ENCODE measurements around the gene VSTM4.

VSTM4 gene

DNA sequence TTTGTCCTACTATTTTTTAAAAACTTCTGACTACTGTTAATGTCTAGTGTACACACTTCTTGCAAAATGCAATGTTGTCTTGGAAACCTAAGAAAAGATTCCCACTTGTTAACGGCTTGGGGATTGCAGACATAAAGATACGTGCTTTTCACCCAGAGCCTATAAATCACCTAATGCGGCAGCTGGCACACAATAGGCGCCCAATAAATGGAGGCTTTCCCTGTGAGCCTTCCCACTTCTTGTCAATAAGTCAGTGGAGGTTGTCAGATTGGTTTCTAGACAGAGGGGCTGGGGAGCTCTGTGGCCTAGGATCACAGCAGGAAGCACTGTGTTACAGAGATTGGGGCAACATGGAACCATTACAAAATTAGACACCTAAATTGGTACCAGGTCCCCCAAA is 74.7 kb downstream of the VSTM4 start:
- no peak for DNase-seq (ENCODE audit: low read depth)

DNA sequence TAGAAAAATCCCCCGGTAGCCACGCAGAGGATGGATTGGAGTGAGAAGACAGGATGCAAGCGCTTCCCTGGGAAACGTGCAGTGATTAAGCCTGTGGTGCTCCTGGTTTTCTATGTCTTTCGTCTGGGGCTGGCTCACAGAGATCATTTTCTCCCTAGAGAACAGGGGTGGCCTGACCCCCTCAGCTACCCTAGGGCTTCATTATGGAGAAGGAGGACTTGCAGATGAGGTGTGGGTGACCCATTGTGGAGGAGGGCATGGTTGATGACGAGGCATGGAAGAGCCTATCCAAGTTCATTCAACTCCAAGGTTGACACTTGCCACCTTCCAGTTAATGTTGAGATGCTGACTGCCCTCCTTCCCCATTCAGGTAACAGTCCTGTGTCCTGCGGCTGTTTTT is 75.9 kb downstream of the VSTM4 start:
- no peak for DNase-seq (ENCODE audit: low read depth)

DNA sequence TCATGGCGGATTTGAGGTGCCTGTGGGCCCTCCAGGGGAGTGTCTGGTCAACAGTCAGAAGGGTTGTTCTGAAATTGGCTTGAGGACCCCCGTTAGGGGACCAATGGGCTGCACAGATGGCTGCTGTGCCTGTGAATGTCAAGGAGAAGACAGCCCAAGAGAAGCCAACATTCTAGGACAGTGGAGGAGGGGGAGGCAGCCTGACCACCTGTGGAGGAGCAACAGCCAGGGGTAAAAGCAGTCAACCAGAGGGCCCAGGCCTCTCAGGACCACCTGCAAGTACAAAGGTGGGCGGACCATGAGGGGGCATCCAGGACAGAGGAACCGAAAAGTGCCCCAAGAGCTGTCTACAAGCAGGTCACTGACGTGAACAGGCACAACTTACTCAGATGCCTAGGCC is 76.6 kb downstream of the VSTM4 start:
- no peak for DNase-seq (ENCODE audit: low read depth)

DNA sequence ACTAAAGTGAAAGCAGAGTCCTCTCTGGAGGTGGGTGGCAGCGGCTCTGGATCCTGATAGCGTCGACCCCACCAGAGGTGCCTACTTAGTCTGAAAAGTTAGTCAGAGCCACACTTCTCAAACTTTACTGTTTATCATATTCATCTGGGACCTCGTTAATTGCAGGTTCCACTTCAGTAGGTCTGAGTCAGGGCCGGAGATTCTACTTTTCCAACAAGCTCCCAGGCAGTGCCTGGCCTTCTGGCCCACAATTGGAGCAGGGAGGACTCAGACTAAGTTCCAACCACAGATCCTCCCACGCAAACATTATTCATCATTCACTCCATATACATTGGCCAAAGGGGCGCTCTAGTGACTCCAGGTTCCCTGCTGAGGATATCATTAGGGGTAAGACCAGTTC is 78.1 kb downstream of the VSTM4 start:
- no peak for DNase-seq (ENCODE audit: low read depth)

DNA sequence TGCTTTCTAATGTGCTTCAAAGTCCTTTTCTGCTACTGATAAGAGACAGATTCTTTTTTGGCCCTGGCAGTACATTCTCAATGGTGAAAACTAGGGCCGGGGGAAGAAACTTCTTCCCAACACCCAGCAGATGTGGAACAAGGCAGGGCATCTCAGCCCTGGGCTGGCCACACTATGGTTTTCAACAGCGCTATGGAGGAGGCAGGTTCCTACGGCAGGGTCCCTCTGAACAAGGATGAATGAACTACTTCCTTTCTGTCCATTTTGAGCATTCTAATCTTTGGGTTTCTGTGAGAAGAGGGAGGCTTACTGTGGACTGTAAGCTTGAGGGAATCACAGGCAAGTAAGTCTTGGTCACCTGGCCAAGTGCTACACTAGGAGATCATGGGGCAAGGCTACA is 78.7 kb downstream of the VSTM4 start:
- no peak for DNase-seq (ENCODE audit: low read depth)

DNA sequence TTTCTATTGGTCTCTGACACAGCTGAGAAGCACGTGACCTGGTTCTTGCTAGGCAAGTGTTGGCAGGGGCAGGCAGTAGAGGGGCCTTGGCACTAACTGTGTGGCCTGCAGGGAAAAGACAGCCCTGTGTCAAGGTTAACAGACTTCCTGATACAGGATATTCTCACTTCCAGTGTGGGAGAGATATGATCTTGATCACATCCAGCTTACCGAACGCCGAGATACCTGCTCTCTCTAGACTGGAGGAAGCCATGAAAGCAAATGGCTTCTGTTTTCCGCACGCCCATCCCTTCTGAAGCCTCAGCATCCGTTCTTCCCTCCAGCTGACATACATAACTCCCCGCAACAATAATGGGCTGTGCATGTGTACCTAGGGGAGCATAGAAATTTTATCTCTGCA is 79.4 kb downstream of the VSTM4 start:
- no peak for DNase-seq (ENCODE audit: low read depth)

DNA sequence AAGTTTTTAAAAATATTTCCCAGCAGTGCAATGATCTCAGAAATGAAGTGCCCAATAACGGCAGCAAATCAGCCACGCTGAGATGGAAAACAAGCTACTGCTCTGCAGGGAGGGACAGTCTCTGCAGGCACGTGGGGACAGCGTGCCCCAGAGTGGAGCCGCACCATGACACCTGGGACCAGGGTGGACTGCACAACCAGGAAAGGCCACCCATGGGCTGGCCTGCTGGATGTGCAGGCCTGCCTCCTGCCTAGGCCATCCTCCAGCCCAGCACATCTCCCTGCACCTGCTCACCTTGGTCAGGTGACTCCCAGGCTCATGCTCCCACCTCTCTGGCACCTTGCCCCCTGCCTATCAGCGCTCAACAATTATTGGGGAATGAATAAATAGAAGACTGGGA is 80.4 kb downstream of the VSTM4 start:
- DNase-seq (ENCODE audit: low read depth): no peak

DNA sequence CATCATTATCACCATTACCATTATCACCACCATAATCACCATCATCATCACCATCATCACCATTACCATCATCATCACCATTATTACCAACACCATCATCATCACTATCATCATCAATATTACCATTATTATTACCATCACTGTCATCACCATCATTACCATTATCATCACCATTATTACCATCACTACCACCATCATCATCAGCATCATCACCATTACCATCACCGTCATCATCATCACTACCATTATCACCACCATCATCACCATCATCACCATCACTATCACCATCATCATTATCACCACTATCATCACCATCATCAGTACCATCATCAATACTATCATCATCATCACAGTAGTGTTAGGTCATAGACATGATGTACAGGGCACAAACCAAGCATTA is 81.4 kb downstream of the VSTM4 start:
- no peak for DNase-seq (ENCODE audit: low read depth)

DNA sequence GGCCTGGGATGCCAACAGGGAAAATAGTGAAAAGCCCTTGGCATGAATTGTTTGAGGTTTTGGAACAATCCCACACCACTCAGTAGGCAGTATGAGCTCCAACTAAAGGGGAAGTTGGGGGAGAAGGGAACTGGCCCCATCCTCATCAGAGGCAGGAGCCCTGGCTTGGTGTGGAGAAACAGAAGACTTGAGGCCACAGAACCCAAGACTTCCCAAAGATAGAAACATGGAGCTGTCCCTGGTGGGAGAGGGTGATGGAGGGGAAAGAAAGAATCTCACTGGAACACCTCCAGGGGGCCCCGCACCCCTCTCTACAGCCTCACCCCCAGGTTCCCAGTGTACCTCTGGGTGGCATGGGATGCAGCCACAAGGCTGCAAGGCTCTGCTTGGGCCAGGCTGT is 85.7 kb downstream of the VSTM4 start:
- no peak for DNase-seq (ENCODE audit: low read depth)

DNA sequence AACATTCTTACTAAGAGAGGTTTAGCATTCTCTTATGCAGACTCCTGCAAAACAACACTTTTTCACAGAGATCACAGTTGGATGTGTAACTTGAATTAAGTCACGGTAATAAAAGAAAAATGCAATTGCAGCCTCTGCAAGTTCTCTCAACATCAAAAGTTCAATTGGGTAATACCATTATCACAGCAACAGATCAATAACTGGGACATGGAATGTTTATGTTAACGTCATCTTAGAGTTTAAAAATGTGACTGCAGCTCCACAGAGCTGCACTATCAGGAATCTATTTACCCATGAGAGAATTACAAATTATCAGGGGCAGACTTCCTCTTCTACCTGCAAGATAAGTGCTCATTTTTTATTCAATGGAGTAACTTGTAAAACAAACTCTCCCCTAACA is 86.7 kb downstream of the VSTM4 start:
- DNase-seq (ENCODE audit: low read depth): no peak

DNA sequence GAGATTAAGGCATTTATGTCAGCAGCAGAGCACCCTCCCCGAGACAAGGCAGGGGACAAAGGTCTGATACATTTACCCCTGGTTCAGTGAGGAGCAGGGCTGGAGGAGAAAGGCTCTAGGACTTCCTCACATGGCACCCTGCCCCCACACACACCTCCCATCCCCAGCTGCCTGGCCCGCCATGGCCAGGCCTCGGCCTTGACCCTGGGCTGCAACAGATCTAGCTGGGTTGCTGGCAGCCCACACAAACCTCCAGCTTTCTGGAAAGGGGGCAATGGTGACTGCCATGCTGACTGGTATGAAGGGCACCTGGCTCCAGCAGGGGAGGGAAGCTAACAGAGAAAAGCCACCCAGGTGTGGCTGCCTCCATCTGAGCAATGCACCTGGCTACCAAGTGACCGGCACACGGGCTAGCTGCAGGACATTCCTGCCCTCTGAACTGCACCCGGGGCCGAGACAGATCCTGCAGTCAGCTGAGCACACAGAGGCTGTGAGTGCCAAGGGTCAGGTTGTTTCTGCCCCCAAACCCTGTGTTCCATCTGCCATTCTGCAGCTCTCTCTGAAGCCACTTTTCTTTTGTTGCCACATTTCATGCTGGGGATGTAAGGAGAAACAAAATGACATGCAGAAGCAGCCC is 89.9 kb downstream of the VSTM4 start:
- DNase-seq (ENCODE audit: low read depth): no peak

DNA sequence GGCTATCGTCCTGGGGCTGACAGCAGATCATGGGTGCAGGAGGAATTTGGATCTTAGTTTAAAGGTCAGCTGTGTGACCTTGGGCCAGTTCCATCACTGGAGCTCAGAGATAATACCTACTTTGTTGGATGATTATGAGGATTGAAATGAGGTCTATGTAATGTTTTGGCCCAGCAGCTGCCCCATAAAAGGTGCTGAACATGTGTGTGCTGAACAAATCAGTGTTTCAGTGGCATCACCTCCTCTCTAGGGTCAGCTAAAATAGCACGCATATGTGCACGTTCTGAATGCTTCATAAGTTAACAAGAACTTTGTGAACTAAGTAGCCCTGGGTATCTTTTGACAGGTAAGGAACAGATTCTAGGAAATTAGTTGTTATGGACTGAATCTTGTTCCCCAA is 90.8 kb downstream of the VSTM4 start:
- no peak for DNase-seq (ENCODE audit: low read depth)

DNA sequence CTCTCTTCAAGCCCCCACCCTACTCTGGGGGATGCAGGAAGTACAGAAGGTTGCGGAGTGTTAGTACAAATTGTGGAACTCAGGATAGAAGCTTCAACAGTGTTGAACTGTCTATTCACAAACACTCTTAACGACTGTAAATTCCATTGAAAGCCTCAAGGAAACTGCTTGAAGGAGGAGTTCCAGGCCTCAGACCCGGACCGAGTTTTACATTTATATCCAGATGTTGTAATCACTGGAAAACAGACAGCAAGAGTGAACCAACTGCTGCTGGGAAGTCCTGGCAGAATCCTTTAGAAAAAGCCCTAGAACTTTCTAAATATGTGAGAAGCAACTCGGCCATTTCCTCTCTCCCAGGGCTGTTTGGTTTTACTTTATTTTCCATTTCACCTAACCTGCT is 91.6 kb downstream of the VSTM4 start:
- no peak for DNase-seq (ENCODE audit: low read depth)

DNA sequence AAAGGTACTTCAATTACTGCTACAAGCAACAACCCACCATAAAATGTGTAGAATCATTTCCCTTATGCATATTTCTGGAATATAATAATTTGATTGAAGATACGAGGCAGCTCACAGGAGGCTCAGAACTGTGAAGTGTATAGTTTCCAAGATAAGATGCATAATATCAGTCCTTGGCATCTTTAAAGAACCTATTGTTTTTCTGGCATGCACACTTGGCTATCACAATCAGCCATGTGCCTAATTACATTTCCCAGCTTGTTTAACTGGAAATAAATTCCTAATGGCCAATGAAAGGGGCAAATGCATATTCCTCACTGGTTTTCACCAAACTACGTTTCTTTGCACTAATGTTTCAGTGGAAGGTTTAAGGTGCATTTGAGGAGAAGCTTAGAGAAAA is 92.3 kb downstream of the VSTM4 start:
- no peak for DNase-seq (ENCODE audit: low read depth)

DNA sequence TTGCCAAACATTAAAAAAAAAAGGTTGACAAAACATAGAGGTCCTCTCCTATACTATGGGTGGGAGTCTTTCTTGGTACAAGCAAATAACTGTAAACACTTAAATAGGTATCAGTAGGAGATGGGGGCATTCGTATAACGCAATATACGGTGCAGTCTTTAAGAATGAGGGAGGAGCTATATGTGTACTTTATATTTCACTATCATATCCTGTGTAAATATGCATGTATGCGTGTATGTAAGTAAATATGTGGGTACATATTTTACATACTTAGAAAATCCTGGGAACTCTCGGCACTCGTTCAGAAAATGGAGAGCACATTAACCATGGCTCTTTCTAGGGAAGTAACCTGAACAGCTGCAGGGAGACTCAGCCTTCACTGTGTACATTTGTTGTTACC is 93.6 kb downstream of the VSTM4 start:
- no peak for DNase-seq (ENCODE audit: low read depth)

DNA sequence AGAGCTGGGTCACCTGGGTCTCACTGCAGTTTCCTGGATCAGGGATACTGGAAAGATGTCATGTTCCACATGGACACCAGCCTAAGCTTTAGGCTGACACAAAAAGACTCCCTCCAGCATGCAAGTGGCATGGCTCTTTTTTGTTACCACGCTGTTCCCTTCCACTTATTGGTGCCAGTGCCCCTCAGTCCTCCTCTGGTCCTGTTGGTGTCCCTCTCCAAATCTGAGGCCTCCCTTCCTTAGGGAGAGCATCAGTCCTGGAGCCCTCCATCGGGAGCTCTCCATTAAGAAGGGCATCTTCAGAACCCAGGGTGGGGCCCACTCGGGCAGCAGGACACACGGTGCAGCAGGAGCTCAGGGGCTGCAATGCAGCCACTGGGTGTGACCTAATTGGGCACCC is 99.6 kb downstream of the VSTM4 start:
- no peak for DNase-seq (ENCODE audit: low read depth)

DNA sequence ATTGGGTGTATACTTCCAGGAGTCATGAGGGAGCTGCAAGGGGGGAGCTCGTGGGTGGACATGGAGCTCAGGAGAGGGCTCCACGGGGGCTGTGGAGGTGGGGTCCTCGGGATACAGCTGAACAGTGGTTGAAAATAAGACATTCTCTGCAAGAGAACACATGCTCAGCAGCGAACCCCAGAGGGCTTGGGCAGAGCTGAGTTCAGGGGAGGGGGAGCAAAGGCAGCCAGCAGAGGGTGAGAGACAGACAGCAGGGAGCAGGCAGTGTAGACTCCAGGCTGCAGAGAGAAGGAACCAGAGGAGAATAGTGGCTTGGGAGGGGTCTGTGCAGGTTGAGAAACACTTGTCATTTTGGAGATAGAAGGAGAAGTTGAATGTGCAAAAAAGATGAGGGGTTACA is 102.7 kb downstream of the VSTM4 start:
- no peak for DNase-seq (ENCODE audit: low read depth)

DNA sequence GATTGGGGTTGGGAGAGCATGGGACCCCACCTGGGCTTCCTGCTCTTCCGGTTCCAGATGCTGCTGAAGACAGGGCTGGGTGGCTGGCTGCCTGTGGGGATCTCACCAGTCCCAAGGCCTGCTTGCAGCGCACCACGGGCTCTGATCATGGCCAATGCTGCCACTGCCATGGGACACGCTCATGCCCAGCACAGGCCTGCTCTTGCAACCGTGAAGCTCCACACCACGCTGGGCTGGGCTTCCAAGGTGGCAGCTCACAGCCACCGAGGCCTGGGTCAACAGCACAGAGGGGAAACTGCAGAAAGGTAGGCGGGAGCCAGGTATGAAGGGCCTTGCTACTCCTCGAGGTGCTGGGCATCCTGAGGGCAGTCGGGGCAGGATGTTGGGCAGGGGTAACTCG is 103.6 kb downstream of the VSTM4 start:
- DNase-seq (ENCODE audit: low read depth): no peak

DNA sequence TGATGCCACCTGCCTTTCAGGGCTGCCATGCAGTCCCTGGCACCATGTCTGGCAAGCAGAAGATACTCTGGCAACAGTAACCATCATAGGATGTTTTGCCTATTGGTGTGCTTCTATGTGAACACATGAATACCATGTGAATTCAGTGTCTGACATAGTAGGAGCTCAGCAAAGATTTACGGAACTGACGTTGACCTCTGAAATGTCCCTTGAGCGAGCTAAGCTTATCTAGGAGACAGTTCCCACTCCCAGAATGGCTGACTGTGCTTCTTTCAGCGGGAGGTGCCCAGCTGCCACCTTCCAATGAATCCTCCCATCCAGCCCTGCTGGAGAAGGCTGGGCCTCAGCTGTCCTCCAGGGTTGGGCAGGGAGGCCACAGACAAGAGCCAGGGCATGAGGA is 104.5 kb downstream of the VSTM4 start:
- DNase-seq (ENCODE audit: low read depth): no peak

DNA sequence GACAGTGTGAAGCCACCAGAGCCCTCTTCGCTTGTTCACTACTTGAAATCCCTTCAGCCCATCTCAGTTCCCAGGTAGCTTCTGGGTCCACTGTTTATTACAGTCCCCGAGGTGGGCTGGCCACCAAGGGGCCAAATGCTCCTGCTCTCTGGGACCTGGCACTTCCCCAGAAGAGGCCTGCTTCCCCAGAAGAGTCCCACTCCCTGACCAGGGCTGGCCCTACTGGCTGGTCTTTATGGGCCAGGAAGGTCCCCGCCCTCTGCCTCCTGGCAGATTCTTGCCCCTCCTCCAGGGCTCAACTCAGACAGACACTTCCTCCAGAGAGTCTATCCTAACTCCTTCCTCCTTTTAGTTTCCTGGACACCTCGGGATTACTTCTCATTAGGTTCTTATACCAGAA is 105.0 kb downstream of the VSTM4 start:
- no peak for DNase-seq (ENCODE audit: low read depth)

DNA sequence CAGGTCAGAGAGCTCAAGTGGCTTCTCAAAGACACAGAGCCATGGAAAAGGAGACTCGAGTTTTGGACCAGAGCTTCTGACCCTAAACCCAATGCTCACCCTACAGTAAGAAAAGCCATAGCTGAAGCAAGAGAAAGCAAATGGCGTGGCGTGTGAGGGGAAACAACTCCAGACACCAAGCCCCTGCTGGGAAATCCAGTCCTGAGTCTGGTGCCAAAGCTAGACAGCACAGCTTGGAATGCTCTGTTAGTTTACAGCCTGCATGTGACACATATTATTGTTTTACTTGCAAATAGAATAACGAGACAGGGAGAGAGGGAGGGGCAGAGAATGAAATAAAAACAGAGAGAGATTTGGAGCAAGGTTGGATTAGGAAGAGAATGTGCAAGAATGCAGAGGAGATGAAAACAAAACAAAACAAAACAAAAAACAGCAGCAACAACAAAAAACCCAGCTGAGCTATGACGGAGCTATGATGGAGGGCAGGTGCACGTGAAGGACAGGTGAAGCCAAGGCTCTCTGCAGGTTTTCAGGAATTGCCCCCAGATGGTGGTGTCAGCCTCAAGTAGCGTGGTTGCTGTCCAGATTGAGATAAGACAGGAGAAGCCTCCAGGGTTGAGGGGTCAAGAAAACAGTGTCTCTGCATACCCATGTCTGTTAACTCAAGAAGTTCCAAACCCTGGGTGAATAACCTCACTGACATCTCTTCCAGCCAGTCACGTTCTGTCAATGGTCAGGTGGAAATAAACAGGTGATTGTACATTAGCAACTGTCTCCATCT is 105.9 kb downstream of the VSTM4 start:
- DNase-seq (ENCODE audit: low read depth): no peak

DNA sequence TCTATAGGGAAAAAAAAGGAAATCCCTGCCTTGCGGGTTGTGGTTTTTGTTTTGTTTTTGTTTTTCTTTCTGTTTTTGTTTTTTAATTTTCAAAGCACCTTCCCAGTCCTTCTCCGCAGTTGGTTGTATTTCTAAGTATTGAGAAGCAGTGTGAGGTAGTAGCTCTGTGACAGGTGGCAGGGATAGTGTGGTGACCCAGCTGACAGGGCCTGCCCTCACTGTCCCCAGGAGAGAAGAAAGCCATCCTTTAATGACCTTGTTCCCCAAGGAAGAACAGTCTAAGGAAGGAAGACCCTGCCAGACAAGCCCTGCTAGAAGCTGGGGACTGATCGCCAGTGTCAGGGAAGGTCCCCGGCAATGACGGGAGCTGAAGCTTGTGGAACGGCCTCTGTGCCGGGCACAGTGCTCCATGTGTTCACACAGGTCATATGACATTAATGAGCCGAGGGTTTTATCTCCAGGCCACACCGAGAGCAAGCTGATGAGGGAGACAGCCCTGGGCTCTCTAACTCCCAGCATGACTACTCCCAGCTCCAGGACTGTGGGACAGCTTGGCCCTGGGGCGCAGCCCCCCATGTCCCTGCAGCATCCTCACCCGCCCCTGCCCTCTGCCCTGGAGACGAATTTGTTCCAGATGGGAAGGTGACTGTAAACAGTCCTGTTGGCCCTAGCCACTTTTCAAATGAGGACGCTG is 106.7 kb downstream of the VSTM4 start:
- no peak for DNase-seq (ENCODE audit: low read depth)

DNA sequence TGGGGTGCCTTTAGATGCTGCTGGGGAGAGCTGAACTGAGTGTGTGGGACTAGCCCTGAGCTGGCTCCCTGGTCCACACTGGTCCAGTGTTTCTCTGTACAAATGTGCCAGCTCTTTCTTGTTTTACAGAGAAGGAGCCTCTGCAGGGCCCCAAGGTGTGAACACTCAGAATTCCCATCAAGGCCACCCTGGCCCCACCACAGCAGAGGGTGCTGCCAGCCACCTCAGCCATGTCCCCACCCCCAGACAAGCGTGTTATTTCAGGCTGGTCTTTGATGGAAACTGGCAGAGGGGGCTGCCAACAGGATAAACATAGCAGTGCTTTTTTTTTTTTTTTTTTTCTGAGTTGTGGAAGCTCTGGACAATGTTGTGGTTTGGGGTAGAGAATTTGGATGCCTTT is 107.2 kb downstream of the VSTM4 start:
- DNase-seq (ENCODE audit: low read depth): no peak

DNA sequence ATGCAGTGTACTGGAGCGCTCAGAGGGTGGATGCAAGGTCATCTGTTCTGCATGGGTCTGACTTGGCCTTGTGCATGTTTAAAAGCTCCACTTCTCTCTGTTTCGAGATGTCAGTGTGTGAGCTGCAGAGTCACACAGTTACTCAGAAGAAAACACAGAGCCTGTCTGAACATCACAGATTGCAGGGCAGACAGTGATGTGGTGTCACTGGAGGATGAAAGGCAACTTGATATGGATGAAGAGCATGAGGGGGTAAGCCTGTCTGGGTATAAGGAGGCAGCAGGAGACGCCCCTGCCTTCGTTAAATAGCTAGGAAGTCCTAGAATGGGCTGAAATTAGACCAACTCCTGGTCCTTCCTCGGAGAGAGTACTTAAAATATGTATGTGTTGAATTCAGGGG is 108.2 kb downstream of the VSTM4 start:
- DNase-seq (ENCODE audit: low read depth): no peak

All from activated T-cell treated with anti-CD3 and anti-CD28 coated beads for 1 hour (primary cell).